Measurements from ENCODE around the gene MYO5A. TPM values are rescaled to one million over a fixed set of nuclear protein-coding genes. Genes with fewer than 3 reads are reported as not detected.

Gene MYO5A
- total RNA-seq, 2 donors from 2014 or later, result 12.3 to 21.5 TPM

- Histone ChIP-seq H3K36me3 (no peaks in the 10 kb centered on the region), H3K27me3 (no peaks in the 10 kb centered on the region), H3K9me3 (no peaks in the 10 kb centered on the region), H3K4me1 (no peaks in the 10 kb centered on the region), H3K27ac (no peak overlapping the region), H3K4me3 (no peak overlapping the region)
- no peak for TF ChIP-seq CTCF (IDR thresholded peaks at IDR 0.05)
- no peak for DNase-seq (ENCODE audit: low spot score)
Measured at GRCh38 chr15:52284164-52284563, 244.5 kb downstream of the MYO5A start.

GRCh38 chr15:52283281-52283680 lies 245.4 kb downstream of the MYO5A start:
- H3K9me3 ChIP-seq, result no peaks in the 10 kb centered on the region
- no peak for DNase-seq (ENCODE audit: low spot score)
- no peak for TF ChIP-seq CTCF (IDR thresholded peaks at IDR 0.05)
- no peaks in the 10 kb centered on the region for H3K27me3 ChIP-seq
- no peaks in the 10 kb centered on the region for H3K36me3 ChIP-seq
- no peak overlapping the region for H3K4me3 ChIP-seq
- no peak overlapping the region for H3K27ac ChIP-seq
- no peaks in the 10 kb centered on the region for H3K4me1 ChIP-seq

GRCh38 chr15:52282418-52282817 lies 246.3 kb downstream of the MYO5A start:
- DNase-seq (ENCODE audit: low spot score), result no peak
- H3K27ac ChIP-seq, result no peak overlapping the region

GRCh38 chr15:52281085-52282035 lies 247.3 kb downstream of the MYO5A start:
- DNase-seq (ENCODE audit: low spot score), result no peak
- no peak overlapping the region for H3K27ac ChIP-seq
- no peak for TF ChIP-seq CTCF (IDR thresholded peaks at IDR 0.05)
- no peaks in the 10 kb centered on the region for H3K9me3 ChIP-seq
- no peaks in the 10 kb centered on the region for H3K27me3 ChIP-seq
- H3K4me1 ChIP-seq, result no peaks in the 10 kb centered on the region
- peaks cover 3% of the 10 kb centered on the region for H3K36me3 ChIP-seq
- no peak overlapping the region for H3K4me3 ChIP-seq

More at GRCh38 chr15:52282418-52282817, 246.3 kb downstream of the MYO5A start:
- Histone ChIP-seq H3K4me1 (no peaks in the 10 kb centered on the region), H3K36me3 (no peaks in the 10 kb centered on the region), H3K4me3 (no peak overlapping the region), H3K9me3 (no peaks in the 10 kb centered on the region), H3K27me3 (no peaks in the 10 kb centered on the region)
- no peak for TF ChIP-seq CTCF (IDR thresholded peaks at IDR 0.05)

GRCh38 chr15:52280326-52281084 lies 248.2 kb downstream of the MYO5A start:
- H3K4me1 ChIP-seq, result no peaks in the 10 kb centered on the region
- peaks cover 7% of the 10 kb centered on the region for H3K36me3 ChIP-seq
- TF ChIP-seq CTCF (IDR thresholded peaks at IDR 0.05), result no peak
- no peaks in the 10 kb centered on the region for H3K27me3 ChIP-seq
- no peak for DNase-seq (ENCODE audit: low spot score)
- no peaks in the 10 kb centered on the region for H3K9me3 ChIP-seq
- no peak overlapping the region for H3K4me3 ChIP-seq
- no peak overlapping the region for H3K27ac ChIP-seq

Data from right atrium auricular region (tissue), 2 donors.